B cell (primary cell): ENCODE results near the gene PAX4. TPM values are rescaled to one million over a fixed set of nuclear protein-coding genes. Genes with fewer than 3 reads are reported as not detected.

Experiments used
- ATAC-seq: fragments of 200-7000 bp; cut with Tn5 transposase; one replicate; pipeline ENCODE4 v1.10.0; 2021; ENCODE audit warnings: low read depth, mild to moderate bottlenecking, moderate number of reproducible peaks, moderate library complexity
- CTCF ChIA-PET: fragments of 350-600 bp; sonication (Branson Sonifier 250); formaldehyde crosslinking; loops from one replicate; lab custom pipeline; 2021; ENCODE audit warnings: antibody characterized with exemption, inconsistent platforms; lab: Charles Lee
- POLR2A ChIA-PET: fragments of 350-600 bp; sonication (Branson Sonifier 250); formaldehyde crosslinking; loops from one replicate; lab custom pipeline; 2021; ENCODE audit warnings: antibody characterized with exemption; lab: Charles Lee
- DNase-seq: peaks from one replicate; pipeline ENCODE4 v3.0.0; 2013
- H2AFZ ChIP-seq: 2 replicates; pipeline ENCODE4 v1.6.1; 2012; ENCODE audit warnings: mild to moderate bottlenecking, low read depth, low read length; ENCODE audit not compliant: insufficient read depth, poor library complexity, severe bottlenecking
- H3K27ac ChIP-seq, 2 donors: 1 replicate in 1 of 2; 2 replicates in 1 of 2; pipeline ENCODE4 v1.5.1; 2012 to 2013; ENCODE audit warnings: low read length in 2 of 2, mild to moderate bottlenecking in 2 of 2, moderate library complexity in 1 of 2
- H3K27me3 ChIP-seq, 4 experiments: fragments of 200-600 bp in 1 of 4; sonication (generic) in 1 of 4; replicated peaks in 1 of 4; 1 replicate in 2 of 4; 2 replicates in 2 of 4; pipeline versions ENCODE4 v1.6.1 to v1.7.0; 2013 to 2016; ENCODE audit warnings: low read length in 3 of 4, mild to moderate bottlenecking in 2 of 4, mixed read lengths in 1 of 4, moderate library complexity in 1 of 4; ENCODE audit not compliant: insufficient read depth in 4 of 4, control insufficient read depth in 3 of 4; ENCODE audit errors: control extremely low read depth in 1 of 4
- H3K36me3 ChIP-seq, 2 experiments: replicated peaks in 1 of 2; 1 replicate in 1 of 2; 2 replicates in 1 of 2; pipeline versions ENCODE4 v1.6.1 to v1.7.1; 2013; ENCODE audit warnings: low read length in 1 of 2; ENCODE audit not compliant: insufficient read depth in 2 of 2, control insufficient read depth in 1 of 2; ENCODE audit errors: control extremely low read depth in 1 of 2, extremely low read depth in 1 of 2
- H3K4me1 ChIP-seq, 2 donors: fragments of 200-600 bp in 1 of 2; sonication (generic) in 1 of 2; 1 replicate in 1 of 2; 2 replicates in 1 of 2; pipeline versions ENCODE4 v1.5.1 to v1.6.1; 2013 to 2017; ENCODE audit warnings: low read length in 2 of 2; ENCODE audit not compliant: control insufficient read depth in 2 of 2, insufficient read depth in 2 of 2
- H3K4me2 ChIP-seq: replicated peaks from 2 replicates; pipeline ENCODE3; 2012; ENCODE audit warnings: mild to moderate bottlenecking, low read depth, low read length; ENCODE audit not compliant: poor library complexity, severe bottlenecking
- H3K4me3 ChIP-seq, 5 experiments: fragments of 200-600 bp in 1 of 5; sonication (generic) in 1 of 5; 1 replicate in 3 of 5; 2 replicates in 2 of 5; pipeline versions ENCODE4 v1.5.1 to v1.7.0; 2011 to 2016; ENCODE audit warnings: low read length in 4 of 5, mild to moderate bottlenecking in 4 of 5, low read depth in 2 of 5, control low read depth in 1 of 5, moderate library complexity in 1 of 5; ENCODE audit not compliant: insufficient read depth in 1 of 5; ENCODE audit errors: control extremely low read depth in 1 of 5, extremely low read depth in 1 of 5
- H3K79me2 ChIP-seq: fragments of 200-600 bp; sonication (generic); one replicate; pipeline ENCODE4 v1.6.0; 2016; ENCODE audit warnings: low read length; ENCODE audit not compliant: control insufficient read depth, insufficient read depth
- H3K9ac ChIP-seq: fragments of 200-600 bp; sonication (generic); 2 replicates; pipeline ENCODE4 v1.6.1; 2017; ENCODE audit warnings: mild to moderate bottlenecking, low read length, moderate library complexity
- H3K9me3 ChIP-seq, 3 donors: one replicate each; pipeline versions ENCODE4 v1.6.1 to v1.7.1; 2013; ENCODE audit warnings: low read length in 2 of 3; ENCODE audit not compliant: control insufficient read depth in 2 of 3, insufficient read depth in 1 of 3; ENCODE audit errors: control extremely low read depth in 1 of 3
- H4K20me1 ChIP-seq: 2 replicates; pipeline ENCODE4 v1.6.0; 2012; ENCODE audit warnings: mild to moderate bottlenecking, low read length; ENCODE audit not compliant: insufficient read depth, control insufficient read depth, poor library complexity, severe bottlenecking
- H3K27ac Mint-ChIP-seq: one replicate; pipeline ENCODE4 v1.8.0; 2021; ENCODE audit warnings: mixed read lengths
- H3K27me3 Mint-ChIP-seq: one replicate; pipeline ENCODE4 v1.8.0; 2021; ENCODE audit warnings: mixed read lengths
- H3K4me1 Mint-ChIP-seq: one replicate; pipeline ENCODE4 v1.8.0; 2021; ENCODE audit warnings: mixed read lengths
- H3K4me3 Mint-ChIP-seq: one replicate; pipeline ENCODE4 v1.8.0; 2021; ENCODE audit warnings: mixed read lengths
- H3K9me3 Mint-ChIP-seq: one replicate; pipeline ENCODE4 v1.8.0; 2022; ENCODE audit warnings: mixed read lengths; ENCODE audit not compliant: insufficient read depth
- EZH2 ChIP-seq: IDR thresholded peaks from 2 replicates; pipeline ENCODE4 v1.6.1; 2012; ENCODE audit warnings: borderline replicate concordance, low read depth, mild to moderate bottlenecking, moderate library complexity, low read length; ENCODE audit not compliant: insufficient read depth, poor library complexity, severe bottlenecking
- WGBS: methylation state at CpG from one replicate; pipeline ENCODE4 v1.1.5; 2013; ENCODE audit warnings: missing lambda C conversion rate; ENCODE audit not compliant: insufficient coverage; 5-methylcytosine and 5-hydroxymethylcytosine counted together
- intact Hi-C: fragments of 100-400 bp; cut with micrococcal nuclease; formaldehyde crosslinking; loops from one replicate; pipeline ENCODE4 v1.10.0; 2022
- polyA plus RNA-seq: library from polyadenylated mRNA; depleted of rRNA; stranded (reverse); fragments of >200 nt; gene quantifications from 2 replicates; pipeline ENCODE4 v1.2.3, GENCODE V29; 2012
- total RNA-seq, 2 donors: library from RNA; stranded (reverse); fragments of 120-200 nt in 1 of 2; gene quantifications; 1 replicate in 1 of 2; 2 replicates in 1 of 2; pipeline versions ENCODE4 v1.2.3 to v1.2.4, GENCODE V29; 2013 to 2022
- TF ChIP-seq, protein P1 (sequence below): fragments of 200-600 bp; IDR thresholded peaks from one replicate; pipeline ENCODE4 v1.8.0; 2022; ENCODE audit warnings: antibody characterized with exemption, mild to moderate bottlenecking

The PAX4 gene
- total and polyA plus RNA-seq, 2 donors (not counting 1 experiment from before 2014, with no cell fraction given): not detected

DNA sequence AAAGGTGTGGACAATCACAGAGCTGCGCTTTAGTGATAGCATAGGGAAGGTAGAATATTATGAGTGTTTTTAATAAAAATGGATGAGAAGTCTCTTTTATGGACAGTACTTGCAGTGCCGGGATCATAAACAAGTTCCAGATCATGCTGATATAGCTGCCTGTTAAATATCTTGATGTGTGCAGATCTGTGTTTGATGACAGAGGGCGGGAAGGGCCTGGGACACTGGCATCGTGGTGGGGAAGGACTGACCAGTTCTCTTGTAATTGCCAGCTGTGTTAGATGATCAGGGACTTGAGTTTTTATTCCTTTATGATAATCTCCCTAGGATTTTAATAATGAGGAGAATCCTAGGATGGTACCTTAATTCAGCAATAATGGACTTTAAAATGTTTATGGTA lies 48.7 kb upstream of the PAX4 start:
- no peak overlapping the region for H3K4me3 Mint-ChIP-seq
- Histone ChIP-seq H3K9ac (no peak overlapping the region), H3K27ac (no peak overlapping the region), H3K9me3 (no peaks in the 10 kb centered on the region), H3K36me3 (peaks cover 0 to 14% of the 10 kb centered on the region in 2 experiments), H3K4me1 (no peaks in the 10 kb centered on the region), H3K27me3 (no peaks in the 10 kb centered on the region), H4K20me1 (peaks cover 68% of the 10 kb centered on the region), H3K4me2 (no peak overlapping the region), H2AFZ (no peak overlapping the region), H3K79me2 (peaks cover 95% of the 10 kb centered on the region), H3K4me3 (no peak overlapping the region)
- 85% methylated on average over 4 of the region's 4 CpGs for WGBS
- peaks cover 30% of the 10 kb centered on the region for H3K4me1 Mint-ChIP-seq
- intact Hi-C loops: no loop called here
- ATAC-seq (no peak), DNase-seq (no peak)
- H3K27ac Mint-ChIP-seq: no peak overlapping the region
- ChIA-PET CTCF (no interaction called here), POLR2A (no interaction called here)
- no peaks in the 10 kb centered on the region for H3K27me3 Mint-ChIP-seq
- TF ChIP-seq, protein P1, sequence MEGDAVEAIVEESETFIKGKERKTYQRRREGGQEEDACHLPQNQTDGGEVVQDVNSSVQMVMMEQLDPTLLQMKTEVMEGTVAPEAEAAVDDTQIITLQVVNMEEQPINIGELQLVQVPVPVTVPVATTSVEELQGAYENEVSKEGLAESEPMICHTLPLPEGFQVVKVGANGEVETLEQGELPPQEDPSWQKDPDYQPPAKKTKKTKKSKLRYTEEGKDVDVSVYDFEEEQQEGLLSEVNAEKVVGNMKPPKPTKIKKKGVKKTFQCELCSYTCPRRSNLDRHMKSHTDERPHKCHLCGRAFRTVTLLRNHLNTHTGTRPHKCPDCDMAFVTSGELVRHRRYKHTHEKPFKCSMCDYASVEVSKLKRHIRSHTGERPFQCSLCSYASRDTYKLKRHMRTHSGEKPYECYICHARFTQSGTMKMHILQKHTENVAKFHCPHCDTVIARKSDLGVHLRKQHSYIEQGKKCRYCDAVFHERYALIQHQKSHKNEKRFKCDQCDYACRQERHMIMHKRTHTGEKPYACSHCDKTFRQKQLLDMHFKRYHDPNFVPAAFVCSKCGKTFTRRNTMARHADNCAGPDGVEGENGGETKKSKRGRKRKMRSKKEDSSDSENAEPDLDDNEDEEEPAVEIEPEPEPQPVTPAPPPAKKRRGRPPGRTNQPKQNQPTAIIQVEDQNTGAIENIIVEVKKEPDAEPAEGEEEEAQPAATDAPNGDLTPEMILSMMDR: no peak
- no peak for TF ChIP-seq EZH2
- no peaks in the 10 kb centered on the region for H3K9me3 Mint-ChIP-seq

DNA sequence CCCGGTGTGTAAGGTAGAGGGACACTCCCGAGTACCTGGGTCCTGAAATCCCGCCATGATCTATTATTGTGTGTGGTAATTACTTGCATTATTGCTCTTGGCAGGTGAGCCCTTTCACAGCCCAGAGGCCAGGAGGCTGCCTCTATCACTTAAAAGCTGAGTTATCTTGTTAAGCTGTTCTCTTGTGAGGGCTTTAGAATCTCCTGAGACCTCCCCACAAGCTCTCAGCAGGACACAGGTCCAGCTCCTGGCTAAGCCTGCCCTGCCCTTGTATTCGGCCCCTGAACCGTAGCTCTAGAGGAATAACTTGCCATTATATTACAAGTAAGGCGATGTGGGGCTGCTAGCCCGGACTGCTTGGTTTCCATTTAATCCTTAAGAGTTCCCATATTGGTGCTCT lies 48.0 kb upstream of the PAX4 start:
- POLR2A ChIA-PET: interaction anchor here (0.6 kb wide), 1 partner anchor 29 kb away, joined by 4 read pairs; no protein-coding TSS in a partner anchor
- CTCF ChIA-PET: no interaction called here
- TF ChIP-seq EZH2: no peak
- TF ChIP-seq, protein P1: no peak
- H3K9ac ChIP-seq: no peak overlapping the region
- H2AFZ ChIP-seq: no peak overlapping the region
- no peak overlapping the region for H3K27ac Mint-ChIP-seq
- peaks cover 69% of the 10 kb centered on the region for H4K20me1 ChIP-seq
- no peak overlapping the region for H3K27ac ChIP-seq
- peaks cover 0 to 14% of the 10 kb centered on the region in 2 experiments for H3K36me3 ChIP-seq
- H3K4me3 ChIP-seq: no peak overlapping the region
- no peak overlapping the region for H3K4me3 Mint-ChIP-seq
- no peaks in the 10 kb centered on the region for H3K4me1 ChIP-seq
- ATAC-seq (no peak), DNase-seq (no peak)
- no peaks in the 10 kb centered on the region for H3K27me3 ChIP-seq
- WGBS: 100% methylated on average over 1 of the region's 7 CpGs
- H3K79me2 ChIP-seq: peaks cover 95% of the 10 kb centered on the region
- intact Hi-C loops: no loop called here
- no peaks in the 10 kb centered on the region for H3K9me3 Mint-ChIP-seq
- H3K27me3 Mint-ChIP-seq: no peaks in the 10 kb centered on the region
- H3K9me3 ChIP-seq: no peaks in the 10 kb centered on the region
- no peak overlapping the region for H3K4me2 ChIP-seq
- peaks cover 31% of the 10 kb centered on the region for H3K4me1 Mint-ChIP-seq
